HepG2 (cell line): Measurements from ENCODE around the gene C5orf24. TPM values are rescaled to one million over a fixed set of nuclear protein-coding genes. Genes with fewer than 3 reads are reported as not detected.

Source experiments
- ATAD3A ChIP-seq: sonication (generic); formaldehyde crosslinking; IDR thresholded peaks from 2 replicates; pipeline ENCODE4 v1.4.0; 2020; ENCODE audit warnings: missing genetic modification reagents
- BRCA1 ChIP-seq: sonication (generic); formaldehyde crosslinking; IDR thresholded peaks from 2 replicates; pipeline ENCODE4 v1.4.0; 2020; ENCODE audit warnings: missing genetic modification reagents
- CEBPG ChIP-seq: IDR thresholded peaks from 2 replicates; pipeline ENCODE4 v1.6.1; 2016
- ELF1 ChIP-seq: sonication (generic); formaldehyde crosslinking; IDR thresholded peaks from 2 replicates; pipeline ENCODE4 v1.4.0; 2020; ENCODE audit warnings: missing genetic modification reagents
- GABPB1 ChIP-seq: IDR thresholded peaks from 2 replicates; pipeline ENCODE4 v1.6.1; 2016; ENCODE audit warnings: mild to moderate bottlenecking, missing genetic modification reagents, moderate library complexity, missing compliant biosample characterization
- GATAD1 ChIP-seq: IDR thresholded peaks from 2 replicates; pipeline ENCODE4 v1.6.1; 2016; ENCODE audit warnings: missing genetic modification reagents, missing compliant biosample characterization
- HIC2 ChIP-seq: sonication (generic); formaldehyde crosslinking; IDR thresholded peaks from 2 replicates; pipeline ENCODE4 v1.9.0; 2022; ENCODE audit warnings: low read depth, missing genetic modification reagents
- HNRNPK ChIP-seq: fragments of 200-400 bp; formaldehyde crosslinking; IDR thresholded peaks from 2 replicates; pipeline ENCODE4 v1.6.1; 2018; ENCODE audit warnings: low read length, low read depth, moderate library complexity, mild to moderate bottlenecking; ENCODE audit not compliant: poor library complexity, severe bottlenecking
- HNRNPLL ChIP-seq: fragments of 200-400 bp; formaldehyde crosslinking; IDR thresholded peaks from 2 replicates; pipeline ENCODE4 v1.6.1; 2017; ENCODE audit warnings: mild to moderate bottlenecking, low read depth, low read length; ENCODE audit not compliant: poor library complexity, severe bottlenecking
- HNRNPUL1 ChIP-seq: fragments of 200-400 bp; formaldehyde crosslinking; IDR thresholded peaks from 2 replicates; pipeline ENCODE4 v1.6.1; 2017; ENCODE audit warnings: low read depth, mild to moderate bottlenecking, low read length, moderate library complexity
- HOXA7 ChIP-seq: sonication (generic); formaldehyde crosslinking; IDR thresholded peaks from 2 replicates; pipeline ENCODE4 v1.8.1; 2022; ENCODE audit warnings: mild to moderate bottlenecking, missing genetic modification reagents, moderate library complexity
- JUNB ChIP-seq: sonication (generic); formaldehyde crosslinking; IDR thresholded peaks from 2 replicates; pipeline ENCODE4 v1.8.0; 2022; ENCODE audit warnings: missing genetic modification reagents, mild to moderate bottlenecking, borderline replicate concordance
- KMT2A ChIP-seq: sonication (generic); formaldehyde crosslinking; IDR thresholded peaks from 2 replicates; pipeline ENCODE4 v1.4.0; 2020; ENCODE audit warnings: missing genetic modification reagents
- NFIB ChIP-seq: sonication (generic); formaldehyde crosslinking; IDR thresholded peaks from 2 replicates; pipeline ENCODE4 v1.9.0; 2021; ENCODE audit warnings: missing genetic modification reagents, mild to moderate bottlenecking, borderline replicate concordance
- PRMT3 ChIP-seq: sonication (generic); formaldehyde crosslinking; IDR thresholded peaks from 2 replicates; pipeline ENCODE4 v1.8.1; 2022; ENCODE audit warnings: low read depth, mild to moderate bottlenecking, moderate library complexity, missing genetic modification reagents, borderline replicate concordance
- RBM39 ChIP-seq: fragments of 200-400 bp; formaldehyde crosslinking; IDR thresholded peaks from one replicate; pipeline ENCODE4 v1.6.1; 2018; ENCODE audit warnings: antibody characterized with exemption, mild to moderate bottlenecking, low read depth, low read length; ENCODE audit not compliant: poor library complexity, severe bottlenecking
- RNF2 ChIP-seq: fragments of 450-650 bp; conservative IDR thresholded peaks from 2 replicates; pipeline ENCODE4 v1.6.1; 2016; ENCODE audit warnings: low read depth
- SRF ChIP-seq: IDR thresholded peaks from 2 replicates; pipeline ENCODE4 v1.6.1; 2011; ENCODE audit warnings: mild to moderate bottlenecking, low read depth, low read length, moderate library complexity
- SUZ12 ChIP-seq: fragments of 150-350 bp; IDR thresholded peaks from 2 replicates; pipeline ENCODE4 v1.6.1; 2014; ENCODE audit warnings: low read depth, low read length
- ZBTB25 ChIP-seq: IDR thresholded peaks from 2 replicates; pipeline ENCODE4 v1.6.1; 2018; ENCODE audit warnings: missing genetic modification reagents
- ZBTB43 ChIP-seq: sonication (generic); formaldehyde crosslinking; conservative IDR thresholded peaks from 2 replicates; pipeline ENCODE4 v1.4.0; 2020; ENCODE audit warnings: missing genetic modification reagents
- ZFAT ChIP-seq: sonication (generic); formaldehyde crosslinking; conservative IDR thresholded peaks from 2 replicates; pipeline ENCODE4 v1.8.1; 2023; ENCODE audit warnings: missing genetic modification reagents, inconsistent platforms
- ZMAT3 ChIP-seq: sonication (generic); formaldehyde crosslinking; conservative IDR thresholded peaks from 2 replicates; pipeline ENCODE4 v1.7.0; 2021; ENCODE audit warnings: missing genetic modification reagents
- ZNF274 ChIP-seq: sonication (generic); formaldehyde crosslinking; IDR thresholded peaks from 2 replicates; pipeline ENCODE4 v1.5.1; 2020; ENCODE audit warnings: mild to moderate bottlenecking, missing genetic modification reagents
- ZNF460 ChIP-seq: sonication (generic); formaldehyde crosslinking; IDR thresholded peaks from 2 replicates; pipeline ENCODE4 v1.5.1; 2020; ENCODE audit warnings: missing genetic modification reagents, mild to moderate bottlenecking, borderline replicate concordance
- ZNF614 ChIP-seq: IDR thresholded peaks from 2 replicates; pipeline ENCODE4 v1.6.1; 2018; ENCODE audit warnings: missing biosample characterization, missing genetic modification reagents, inconsistent platforms, borderline replicate concordance
- ZNF850 ChIP-seq: sonication (generic); formaldehyde crosslinking; conservative IDR thresholded peaks from 2 replicates; pipeline ENCODE4 v1.9.0; 2021; ENCODE audit warnings: mild to moderate bottlenecking, missing genetic modification reagents
- polyA plus RNA-seq, 8 experiments: library from polyadenylated mRNA; depleted of rRNA in 3 of 8; stranded (reverse) in 7 of 8; unstranded in 1 of 8; fragments of >200 nt; fragmentation: Illumina TruSeq in 4 of 8; extraction: Trizol in 4 of 8; gene quantifications; 2 replicates each; pipeline versions ENCODE4 v1.2.1 to v1.2.3, GENCODE V29; 2011 to 2016; ENCODE audit warnings: low read depth in 4 of 8, missing spikeins in 1 of 8, mixed read lengths in 1 of 8; ENCODE audit not compliant: insufficient read depth in 1 of 8
- total RNA-seq, 5 experiments: library from RNA; depleted of rRNA; stranded (reverse); fragments of >200 nt; fragmentation: Illumina TruSeq; extraction: Trizol; gene quantifications; 2 replicates each; pipeline ENCODE4 v1.2.3, GENCODE V29; 2016; ENCODE audit warnings: low read depth in 1 of 5

The C5orf24 gene
- total and polyA plus RNA-seq, 2 of the 13 experiments (the other 11 are each of a cell fraction or from before 2014, with no cell fraction given): 34.6 to 41.5 TPM

- TF ChIP-seq BRCA1 (CRISPR knock-in tag) (peak; percentile 80; the same call in 1 of the 2 replicates), SRF (no peak), NFIB (CRISPR knock-in tag) (peak; percentile 61; the same call in 1 of the 2 replicates), ZMAT3 (CRISPR knock-in tag) (peak; percentile 91), ZNF614 (0 out of 2 replicates have a peak, but pooled peaks have one; percentile 56), GATAD1 (CRISPR knock-in tag) (peak; percentile 77), ZNF274 (CRISPR knock-in tag) (peak; percentile 81; the same call in 1 of the 2 replicates), ATAD3A (CRISPR knock-in tag) (no peak), CEBPG (CRISPR knock-in tag) (0 out of 2 replicates have a peak, but pooled peaks have one; percentile 12), SUZ12 (no peak), HIC2 (CRISPR knock-in tag) (peak; percentile 55; the same call in 1 of the 2 replicates), ELF1 (CRISPR knock-in tag) (peak; percentile 21; the same call in 1 of the 2 replicates), HOXA7 (CRISPR knock-in tag) (no peak), JUNB (no peak), HNRNPUL1 (0 out of 2 replicates have a peak, but pooled peaks have one; percentile 52), ZBTB43 (CRISPR knock-in tag) (peak; percentile 91), PRMT3 (CRISPR knock-in tag) (no peak), HNRNPLL (peak; percentile 81), ZBTB25 (CRISPR knock-in tag) (peak; percentile 61; the same call in 1 of the 2 replicates), ZNF850 (no peak), GABPB1 (CRISPR knock-in tag) (peak; percentile 91), RNF2 (peak; percentile 71; the same call in 1 of the 2 replicates), HNRNPK (peak; percentile 50), ZNF460 (CRISPR knock-in tag) (no peak), RBM39 (peak; percentile 92), KMT2A (CRISPR knock-in tag) (peak; percentile 80), ZFAT (CRISPR knock-in tag) (no peak)
These were observed at the start of gene C5orf24 (continued) for GRCh38 chr5:134845852-134846640.
